ENCODE data around the gene SNX4.
"Not testable (repeated sequence)": the region's sequence is repeated elsewhere in the genome, so short reads cannot be mapped to it uniquely, and the experiment has no call there.

SNX4 gene

DNA sequence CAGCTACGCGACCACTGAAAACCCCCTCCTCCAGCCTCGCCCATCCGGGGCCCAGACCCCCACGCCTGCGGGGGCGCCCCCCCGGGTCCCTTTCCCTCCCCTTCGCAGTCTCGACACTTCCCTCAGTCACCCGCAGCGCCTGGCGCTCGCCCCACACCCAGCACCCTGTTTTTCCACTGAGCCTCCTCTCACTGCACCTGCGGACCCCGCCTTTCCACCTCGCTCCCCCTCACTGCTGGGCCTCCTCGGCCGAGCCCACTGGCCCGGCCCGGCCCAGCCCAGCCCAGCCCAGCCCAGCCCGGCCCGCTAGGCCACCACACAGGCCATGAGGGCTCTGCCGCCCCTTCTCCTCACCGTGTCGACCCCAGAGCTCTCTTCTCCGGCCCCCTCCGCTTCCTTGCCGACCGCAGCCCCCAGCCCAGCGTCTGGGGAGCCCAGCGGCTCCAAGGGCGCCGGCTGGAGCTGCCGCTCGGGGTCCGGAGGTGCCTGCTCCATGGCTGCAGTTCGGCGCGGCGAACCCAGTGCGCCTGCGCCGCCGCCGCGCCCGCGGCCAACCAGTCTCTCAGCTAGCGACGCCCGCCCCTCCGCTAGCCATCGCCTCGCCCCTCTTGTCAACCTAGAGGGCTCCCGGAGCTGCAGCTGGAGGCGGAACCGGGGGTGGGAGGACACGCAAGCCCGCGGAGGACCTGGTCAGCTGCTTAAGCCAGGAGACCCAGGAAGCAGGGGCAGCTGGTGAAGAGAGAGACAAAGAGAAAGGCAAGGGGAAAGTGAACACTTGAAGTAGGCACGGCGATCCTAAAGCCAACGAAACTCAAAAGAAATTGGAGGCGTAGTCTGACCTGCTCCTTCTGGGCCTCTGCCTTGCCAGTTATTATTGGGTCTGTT, at the start of gene SNX4:
Gene SNX4 (minus strand): TSS at position 525 of the 885 bp plus-strand sequence. CDS start 30 bp downstream, at position 495.
- DNase-seq = peak; percentile 77 to 79

DNA sequence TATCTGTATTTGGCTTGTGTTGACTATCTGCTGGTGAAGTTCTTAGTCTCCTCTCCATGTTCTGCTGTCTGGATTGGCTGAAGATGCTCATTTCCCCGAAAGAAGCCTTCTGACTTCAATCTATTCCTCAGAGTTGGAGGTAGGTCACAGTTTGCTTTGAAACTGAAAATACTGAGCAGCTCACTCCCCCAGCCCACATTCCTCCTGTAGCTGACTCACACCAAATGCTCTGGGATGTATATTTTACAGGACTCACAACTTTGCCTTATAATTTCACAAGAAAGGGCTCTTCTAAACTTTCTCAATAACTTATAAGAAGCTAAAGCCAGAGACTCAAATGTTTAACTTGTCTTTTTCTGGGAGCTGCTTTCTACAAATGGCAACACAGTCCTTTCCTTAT, 36.3 kb upstream of the SNX4 start:
- DNase-seq = no peak

DNA sequence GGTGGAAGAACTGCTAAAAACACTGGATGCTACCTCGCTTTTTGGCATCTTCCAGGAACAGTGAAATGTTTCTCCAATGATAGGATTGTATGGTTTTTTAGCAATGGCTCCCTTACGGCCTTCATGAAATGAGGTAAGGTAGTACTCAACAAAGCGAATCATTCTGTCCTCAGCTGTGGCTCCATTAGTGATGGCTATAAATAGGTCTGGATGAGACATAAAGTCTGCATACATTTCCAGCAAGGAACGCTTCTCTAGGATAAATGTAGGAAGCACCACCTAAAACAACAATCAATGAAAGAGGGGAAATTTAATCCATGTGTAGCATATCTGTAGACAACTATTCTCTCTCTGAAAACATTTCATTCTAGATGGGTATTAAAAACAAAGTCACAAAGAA, 32.4 kb upstream of the SNX4 start:
- DNase-seq = no peak

DNA sequence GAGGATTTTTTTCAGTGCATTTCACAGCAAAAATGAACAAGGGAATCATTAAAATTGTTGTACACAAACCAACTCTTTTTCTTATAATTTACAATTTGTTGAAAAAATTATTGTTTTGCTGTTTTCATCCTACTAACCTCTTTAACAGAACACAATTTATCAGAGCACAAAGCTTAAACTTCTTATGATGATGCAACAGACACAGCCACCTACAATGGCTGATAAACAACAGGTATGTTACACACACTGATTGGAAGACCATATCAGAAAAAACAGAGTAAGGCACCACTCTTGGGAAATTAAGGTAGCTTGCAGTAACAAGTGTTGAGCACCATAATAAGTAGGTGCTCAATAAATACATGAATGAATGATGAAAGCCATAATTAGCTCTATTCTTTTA, 8.9 kb upstream of the SNX4 start:
- DNase-seq = no peak

- no peak for DNase-seq
Observed at GRCh38 chr3:125525153-125525552, 5.2 kb upstream of the SNX4 start.

DNA sequence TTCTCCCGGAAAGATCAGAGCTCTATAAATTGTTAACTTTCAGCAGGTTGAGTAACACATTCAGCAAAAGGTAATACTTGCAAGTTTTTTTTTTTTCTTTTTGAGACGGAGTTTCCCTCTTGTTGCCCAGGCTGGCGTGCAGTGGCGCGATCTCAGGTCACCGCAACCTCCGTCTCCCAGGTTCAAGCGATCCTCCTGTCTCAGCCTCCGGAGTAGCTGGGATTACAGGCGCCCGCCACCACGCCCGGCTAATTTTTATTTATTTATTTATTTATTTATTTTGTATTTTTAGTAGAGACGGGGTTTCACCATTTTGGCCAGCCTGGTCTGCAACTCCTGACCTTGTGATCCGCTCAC, 539 bp upstream of the SNX4 start:
- not testable (repeated sequence) for DNase-seq

- DNase-seq = no peak
Observed at GRCh38 chr3:125515421-125515820, 4.6 kb downstream of the SNX4 start.

- DNase-seq = no peak
Observed at GRCh38 chr3:125513490-125514115, 6.4 kb downstream of the SNX4 start.

GRCh38 chr3:125512135-125512920, 7.7 kb downstream of the SNX4 start:
- DNase-seq = peak; percentile 37 to 40

GRCh38 chr3:125511420-125512118, 8.4 kb downstream of the SNX4 start:
- no peak for DNase-seq

DNA sequence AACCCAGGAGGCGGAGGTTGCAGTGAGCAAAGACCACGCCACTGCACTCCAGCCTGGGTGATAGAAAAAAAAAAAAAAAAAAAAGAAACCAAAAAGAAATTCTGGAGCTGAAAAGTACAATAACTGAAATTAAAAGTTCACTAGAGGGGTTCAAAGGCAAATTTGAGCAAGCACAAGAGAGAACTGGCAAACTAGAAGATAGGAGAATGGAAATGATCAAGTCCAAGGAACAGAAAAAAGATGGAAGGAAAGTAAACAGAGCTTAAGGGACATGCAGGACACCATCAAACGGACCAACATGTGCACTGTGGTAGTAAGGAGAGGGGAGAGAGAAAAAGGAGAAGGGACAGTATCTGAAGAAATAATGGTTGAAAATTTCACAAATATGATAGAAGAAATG, 12.9 kb downstream of the SNX4 start:
- DNase-seq = no peak

DNA sequence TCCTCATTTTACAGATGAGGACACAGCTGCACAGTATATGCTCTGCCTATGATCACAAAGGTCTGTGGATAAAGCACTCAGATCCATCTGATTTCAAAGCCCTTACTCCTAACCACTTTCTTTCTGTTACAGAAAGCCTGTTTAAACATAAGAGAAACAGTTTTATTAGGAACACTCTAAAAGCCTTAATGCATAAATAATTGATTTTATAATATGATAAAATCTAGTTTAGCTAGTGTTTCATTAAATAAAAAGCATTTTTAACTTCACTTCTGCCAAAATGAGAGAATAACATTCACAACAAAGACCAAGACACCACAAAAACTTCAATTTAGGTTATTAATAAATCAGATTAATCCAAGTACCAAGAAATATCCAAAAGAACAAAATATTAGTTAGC, 21.4 kb downstream of the SNX4 start:
- no peak for DNase-seq

- no peak for DNase-seq
Observed at GRCh38 chr3:125496701-125497100, 23.3 kb downstream of the SNX4 start.

GRCh38 chr3:125482406-125482805, 37.6 kb downstream of the SNX4 start:
- no peak for DNase-seq

DNA sequence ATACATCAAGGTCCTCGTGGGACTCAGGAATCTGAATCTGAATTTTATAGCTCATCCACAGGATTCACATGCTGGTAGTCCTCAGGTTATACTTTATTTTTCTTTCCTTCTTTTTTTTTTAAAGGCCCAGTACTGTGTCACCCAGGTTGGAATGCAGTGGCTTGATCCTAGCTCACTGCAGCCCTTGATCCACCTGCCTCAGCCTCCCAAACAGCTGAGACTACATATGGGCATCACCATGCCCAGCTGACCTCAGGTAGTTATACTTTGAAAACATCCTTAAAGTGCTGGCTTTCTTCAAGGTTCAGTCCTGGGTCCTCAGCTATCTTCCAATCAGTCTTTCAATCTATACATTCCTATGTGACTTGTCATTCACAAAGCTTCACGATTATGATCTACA, 38.2 kb downstream of the SNX4 start:
- DNase-seq = no peak

- DNase-seq = not testable (repeated sequence)
Observed at GRCh38 chr3:125481375-125481759, 38.6 kb downstream of the SNX4 start.

DNA sequence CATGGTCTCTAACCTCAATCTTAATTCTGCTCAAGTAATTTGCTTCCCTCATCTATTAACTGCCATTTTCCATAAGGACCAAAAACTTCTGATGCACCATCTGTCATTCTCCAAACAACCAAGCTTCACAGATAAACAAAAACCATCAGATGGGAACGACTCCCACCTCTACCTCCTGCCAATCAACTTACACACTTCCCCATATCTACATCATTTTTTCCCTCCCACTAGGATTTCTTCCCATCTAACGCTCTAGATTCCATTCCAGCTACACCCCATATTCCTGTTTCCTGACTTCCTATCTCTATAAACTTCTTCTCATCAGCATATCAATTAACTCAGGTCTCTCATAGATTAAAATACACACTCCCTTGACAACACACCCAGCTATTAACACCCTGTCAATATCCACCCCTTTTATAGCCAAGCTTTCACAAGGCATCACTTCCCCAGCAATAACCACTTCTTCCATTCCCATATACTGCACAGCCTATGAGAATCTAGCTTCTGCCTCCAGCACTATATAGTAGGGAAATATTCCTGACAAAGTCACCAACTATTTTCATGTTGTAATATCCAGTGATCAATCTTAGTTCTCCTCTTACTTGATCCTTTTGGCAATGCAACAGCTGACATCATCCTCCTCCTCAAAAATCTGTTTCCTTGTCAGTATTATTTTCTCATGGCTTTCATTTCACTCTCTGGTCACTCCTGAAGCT, 39.2 kb downstream of the SNX4 start:
- no peak for DNase-seq

DNA sequence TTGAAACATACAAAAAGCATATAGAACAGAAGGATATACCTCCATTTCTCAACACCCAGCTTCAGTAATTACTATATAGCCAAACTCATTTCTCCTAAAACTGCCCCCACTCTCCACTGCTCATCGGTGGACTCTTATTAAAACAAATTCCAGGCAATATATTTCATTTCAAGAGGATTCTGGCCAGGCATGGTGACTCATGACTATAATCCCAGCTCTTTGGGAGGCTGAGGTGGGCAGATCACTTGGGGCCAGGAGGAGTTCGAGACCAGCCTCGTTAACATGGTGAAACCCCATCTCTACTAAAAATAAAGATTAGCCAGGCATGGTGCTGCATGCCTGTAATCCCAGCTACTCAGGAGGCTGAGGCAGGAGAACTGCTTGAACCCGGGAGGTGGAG, 40.9 kb downstream of the SNX4 start:
- no peak for DNase-seq

DNA sequence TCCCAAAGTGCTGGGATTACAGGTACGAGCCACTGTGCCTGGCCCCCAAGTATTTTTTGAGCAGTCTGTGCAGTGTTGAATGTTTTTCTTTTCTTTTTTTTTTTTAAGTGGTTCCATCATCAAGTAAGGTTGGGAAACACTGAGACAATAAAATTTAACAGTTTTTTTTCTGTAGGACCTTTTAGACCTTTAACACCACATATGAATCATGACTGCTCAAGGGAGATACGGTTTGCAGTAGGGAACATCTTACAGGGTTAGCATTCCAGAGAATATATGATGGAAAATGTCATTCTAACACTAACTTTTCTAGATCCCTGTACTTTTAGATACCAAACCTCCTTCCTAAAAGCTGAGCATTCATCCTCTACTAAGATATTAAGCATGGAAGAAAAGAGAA, 41.7 kb downstream of the SNX4 start:
- DNase-seq = no peak

GRCh38 chr3:125477701-125478100, 42.3 kb downstream of the SNX4 start:
- DNase-seq = no peak

GRCh38 chr3:125470671-125471070, 49.3 kb downstream of the SNX4 start:
- DNase-seq = no peak

- no peak for DNase-seq
Observed at GRCh38 chr3:125462722-125463299, 57.2 kb downstream of the SNX4 start.
